PFSK-1 (cell line): ENCODE measurements around the gene ARFIP2.
A peak's percentile ranks its signal among the peaks of the same experiment; 100 is the strongest.

ENCODE experiments used
- FOXP2 ChIP-seq: optimal IDR thresholded peaks from 2 replicates; pipeline ENCODE3; 2011; ENCODE audit warnings: borderline replicate concordance, control low read depth, inconsistent platforms; ENCODE audit not compliant: insufficient read depth; ENCODE audit errors: extremely low read length, extremely low read depth
- POLR2AphosphoS5 ChIP-seq: IDR thresholded peaks from 2 replicates; pipeline ENCODE4 v1.6.1; 2012; ENCODE audit warnings: low read depth, mild to moderate bottlenecking, control low read depth, low read length, moderate library complexity
- REST ChIP-seq, 2 experiments: IDR thresholded peaks; 2 replicates each; pipeline versions ENCODE4 v1.6.1 to v1.8.0; 2011 to 2012; ENCODE audit warnings: low read depth in 2 of 2, low read length in 2 of 2, control low read depth in 1 of 2, inconsistent platforms in 1 of 2, mild to moderate bottlenecking in 1 of 2, moderate library complexity in 1 of 2; ENCODE audit not compliant: insufficient read depth in 1 of 2
- SIN3A ChIP-seq: IDR thresholded peaks from 2 replicates; pipeline ENCODE4 v1.6.1; 2012; ENCODE audit warnings: mild to moderate bottlenecking, low read length, moderate library complexity, borderline replicate concordance; ENCODE audit not compliant: insufficient read depth
- TAF1 ChIP-seq: IDR thresholded peaks from 2 replicates; pipeline ENCODE4 v1.6.1; 2012; ENCODE audit warnings: low read length, control low read depth, borderline replicate concordance; ENCODE audit not compliant: insufficient read depth

ARFIP2 gene

GRCh38 chr11:6472934-6473333 lies 8.2 kb downstream of the ARFIP2 start:
- TF ChIP-seq POLR2AphosphoS5 (no peak), FOXP2 (no peak), SIN3A (no peak), REST (IDR thresholded peaks at IDR 0.05; ENCODE audit: insufficient read depth in 1 of 2, low read depth in 2 of 2, low read length in 2 of 2) (no peak), TAF1 (no peak)

- TF ChIP-seq FOXP2 (no peak), SIN3A (no peak), POLR2AphosphoS5 (no peak), REST (IDR thresholded peaks at IDR 0.05; ENCODE audit: insufficient read depth in 1 of 2, low read depth in 2 of 2, low read length in 2 of 2) (no peak), TAF1 (no peak)
Measured at GRCh38 chr11:6469599-6469998, 11.5 kb downstream of the ARFIP2 start.

GRCh38 chr11:6468712-6469495 lies 12.2 kb downstream of the ARFIP2 start:
- TF ChIP-seq SIN3A (no peak), REST (IDR thresholded peaks at IDR 0.05; ENCODE audit: insufficient read depth in 1 of 2, low read depth in 2 of 2, low read length in 2 of 2) (no peak), FOXP2 (peak; percentile 23), POLR2AphosphoS5 (peak; percentile 96), TAF1 (0 out of 2 replicates have a peak, but pooled peaks have one; percentile 68)

- TF ChIP-seq TAF1 (no peak), REST (IDR thresholded peaks at IDR 0.05; ENCODE audit: insufficient read depth in 1 of 2, low read depth in 2 of 2, low read length in 2 of 2) (no peak), FOXP2 (no peak), POLR2AphosphoS5 (no peak), SIN3A (no peak)
Measured at GRCh38 chr11:6459099-6459450, 22.1 kb downstream of the ARFIP2 start.
